Measurements from ENCODE around the gene S100A1.

Gene S100A1

DNA sequence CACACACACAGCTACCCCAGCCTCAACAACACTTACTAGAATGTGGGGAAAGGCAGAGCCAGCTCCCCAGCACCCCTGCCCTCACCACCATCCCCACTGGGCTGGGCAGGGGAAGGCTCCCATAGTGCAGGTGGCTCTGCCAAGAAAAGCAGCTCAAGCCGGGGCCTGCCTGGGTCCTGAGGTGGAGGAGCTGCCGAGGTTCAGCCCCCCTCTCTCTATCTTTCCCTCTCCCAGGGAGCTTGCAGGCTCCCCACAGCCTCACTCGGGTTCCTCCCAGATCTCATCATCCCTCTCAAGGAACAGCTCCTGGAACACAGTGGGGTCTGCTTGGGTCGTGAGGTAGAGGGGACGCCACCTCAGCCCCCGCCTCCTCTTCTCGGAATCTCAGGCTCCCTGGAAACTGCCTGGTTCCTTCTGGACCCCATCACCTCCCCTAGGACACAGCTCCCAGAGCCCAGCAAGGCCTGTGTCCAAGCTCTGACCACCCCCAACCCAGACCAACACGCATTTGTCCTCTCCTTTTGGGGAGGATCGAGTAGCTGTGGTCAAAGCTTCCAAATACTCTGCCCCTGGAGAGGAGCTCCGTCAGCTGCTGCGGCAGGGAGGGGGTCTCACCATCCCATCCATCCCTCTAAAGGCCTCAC is 16.0 kb upstream of the S100A1 start:
- DNase-seq (ENCODE audit: insufficient read length) (no peak), FAIRE-seq (no peak)
- no peak for TF ChIP-seq TAF1 (IDR thresholded peaks at IDR 0.05; ENCODE audit: borderline replicate concordance, low read depth, low read length)
- no peak for TF ChIP-seq POLR2AphosphoS5 (IDR thresholded peaks at IDR 0.05; ENCODE audit: low read depth, low read length)
- TF ChIP-seq POLR2A (IDR thresholded peaks at IDR 0.05; ENCODE audit: low read depth, low read length) = no peak

DNA sequence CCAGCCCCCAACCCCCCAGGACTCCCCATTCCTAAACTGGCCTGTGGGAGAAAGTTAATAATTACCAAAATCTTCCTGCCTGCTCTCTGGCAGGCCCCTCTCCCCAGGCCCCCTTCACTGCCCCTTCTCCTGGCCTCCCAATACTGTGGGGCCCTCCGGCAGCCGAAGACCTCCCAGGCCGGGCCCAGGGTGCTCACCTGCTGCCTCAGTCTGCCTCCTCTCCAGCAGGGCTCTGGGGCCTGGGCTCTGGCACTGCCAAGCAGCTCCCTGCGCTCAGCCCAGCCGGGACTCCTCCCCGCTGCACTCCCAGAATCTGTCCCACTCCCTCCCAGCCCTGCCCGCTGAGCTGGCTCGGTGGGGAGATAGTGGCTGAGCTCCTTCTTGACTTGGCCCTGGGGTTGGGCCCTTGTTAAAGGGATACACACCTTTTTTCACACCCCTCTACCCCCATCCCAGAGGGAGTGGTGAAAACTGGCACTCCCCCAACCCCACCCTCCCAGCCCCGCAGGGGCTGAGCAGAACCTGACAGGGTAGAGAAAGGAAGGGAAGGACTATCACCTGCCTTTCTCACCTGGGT is 15.4 kb upstream of the S100A1 start, which contains the start of gene S100A16:
TSS of gene S100A16 (minus strand) at position 383 of the 577 bp plus-strand sequence. CDS start 4,986 bp downstream, outside the sequence.
- TF ChIP-seq POLR2AphosphoS5 (IDR thresholded peaks at IDR 0.05; ENCODE audit: low read depth, low read length) (no peak), POLR2A (IDR thresholded peaks at IDR 0.05; ENCODE audit: low read depth, low read length) (no peak), TAF1 (IDR thresholded peaks at IDR 0.05; ENCODE audit: borderline replicate concordance, low read depth, low read length) (no peak)
- FAIRE-seq = no peak

DNA sequence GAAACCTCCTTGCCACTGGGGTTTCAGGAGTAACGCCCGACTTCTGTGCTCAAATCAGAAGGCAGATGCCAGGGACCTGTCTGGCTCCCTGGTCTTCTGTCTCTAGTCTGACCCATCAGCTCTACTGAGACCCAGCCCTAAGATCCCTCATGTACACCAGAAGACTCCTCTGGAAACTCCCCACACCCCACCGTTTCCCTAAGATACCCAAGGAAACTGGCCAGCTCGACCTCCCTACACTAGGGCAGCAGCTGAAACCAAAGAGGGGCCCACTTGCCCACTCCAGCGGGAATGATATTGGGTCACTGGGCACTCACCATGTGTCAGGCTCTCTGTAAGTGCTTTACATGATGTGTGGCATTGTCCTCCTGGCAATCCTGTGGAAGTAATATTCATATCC is 14.8 kb upstream of the S100A1 start:
- FAIRE-seq (no peak), DNase-seq (ENCODE audit: insufficient read length) (no peak)
- TF ChIP-seq POLR2AphosphoS5 (IDR thresholded peaks at IDR 0.05; ENCODE audit: low read depth, low read length) (no peak), TAF1 (IDR thresholded peaks at IDR 0.05; ENCODE audit: borderline replicate concordance, low read depth, low read length) (no peak), POLR2A (IDR thresholded peaks at IDR 0.05; ENCODE audit: low read depth, low read length) (no peak)

More for the DNA sequence above, 15.4 kb upstream of the S100A1 start, which contains the start of gene S100A16:
- DNase-seq (ENCODE audit: insufficient read length) = no peak

DNA sequence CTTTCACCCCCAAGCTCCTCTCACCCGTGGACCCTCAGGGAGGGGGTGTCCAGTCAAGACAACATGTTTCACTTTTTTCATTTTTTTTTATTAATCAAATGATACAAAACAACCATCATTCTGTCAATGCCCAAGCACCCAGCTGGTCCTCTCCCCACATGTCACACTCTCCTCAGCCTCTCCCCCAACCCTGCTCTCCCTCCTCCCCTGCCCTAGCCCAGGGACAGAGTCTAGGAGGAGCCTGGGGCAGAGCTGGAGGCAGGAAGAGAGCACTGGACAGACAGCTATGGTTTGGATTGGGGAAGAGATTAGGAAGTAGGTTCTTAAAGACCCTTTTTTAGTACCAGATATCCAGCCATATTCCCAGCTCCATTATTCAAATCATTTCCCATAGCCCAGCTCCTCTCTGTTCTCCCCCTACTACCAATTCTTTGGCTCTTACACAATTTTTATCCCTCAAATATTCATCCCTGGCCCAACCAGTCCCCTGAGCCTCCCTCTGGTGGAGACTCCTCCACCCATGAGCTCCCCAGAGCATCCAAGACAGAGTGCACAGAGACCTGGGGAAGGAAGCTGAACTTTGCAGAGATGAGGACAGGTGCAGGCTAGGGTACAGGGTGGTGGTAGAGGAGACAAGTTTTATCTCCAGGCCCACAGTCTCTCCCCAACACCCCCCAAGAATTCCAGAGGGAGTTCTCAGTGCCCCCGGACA is 13.9 kb upstream of the S100A1 start:
- TF ChIP-seq POLR2AphosphoS5 (IDR thresholded peaks at IDR 0.05; ENCODE audit: low read depth, low read length) (no peak), POLR2A (IDR thresholded peaks at IDR 0.05; ENCODE audit: low read depth, low read length) (no peak), TAF1 (IDR thresholded peaks at IDR 0.05; ENCODE audit: borderline replicate concordance, low read depth, low read length) (no peak)
- no peak for FAIRE-seq
- no peak for DNase-seq (ENCODE audit: insufficient read length)

DNA sequence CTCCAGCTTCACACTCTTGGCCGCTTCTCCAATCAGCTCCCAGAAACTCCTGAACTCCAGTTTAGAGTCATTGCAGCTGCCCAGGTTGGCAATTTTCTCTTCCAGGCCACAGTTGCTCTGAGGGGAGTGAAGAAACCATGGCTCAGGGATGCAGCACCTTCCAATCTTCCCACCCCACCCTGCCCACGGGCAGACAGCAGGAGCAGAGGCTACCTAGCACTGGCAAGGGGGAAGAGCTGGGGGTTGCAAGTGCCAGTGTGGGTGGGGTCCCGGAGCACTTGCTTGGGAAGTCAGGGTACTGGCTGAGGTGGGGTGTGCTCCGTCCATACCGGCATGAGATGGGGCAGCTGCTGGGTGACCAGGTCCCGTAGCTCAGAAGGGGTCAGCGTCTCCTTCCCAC is 13.3 kb upstream of the S100A1 start:
- DNase-seq (ENCODE audit: insufficient read length) (no peak), FAIRE-seq (no peak)
- TF ChIP-seq TAF1 (IDR thresholded peaks at IDR 0.05; ENCODE audit: borderline replicate concordance, low read depth, low read length) = no peak
- no peak for TF ChIP-seq POLR2A (IDR thresholded peaks at IDR 0.05; ENCODE audit: low read depth, low read length)

DNA sequence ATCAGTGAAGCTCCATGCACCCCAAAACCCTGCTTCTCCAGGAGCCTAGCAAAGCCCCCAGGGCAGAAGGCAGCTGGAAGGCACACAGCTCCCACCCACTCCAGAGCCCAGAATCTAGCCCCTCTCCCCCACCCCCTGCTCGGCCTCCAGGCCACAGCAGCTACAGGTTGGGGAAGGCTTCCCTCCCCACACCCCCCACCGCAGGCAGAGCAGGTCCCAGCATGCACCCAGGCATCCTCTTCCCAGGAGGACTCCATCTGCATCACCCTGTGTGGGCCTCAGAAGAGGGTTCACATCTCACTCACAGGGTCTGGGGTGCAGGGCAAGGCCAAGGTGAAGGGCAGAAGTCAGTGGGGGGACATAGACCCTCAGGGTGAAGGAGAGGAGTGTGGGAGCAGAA is 12.8 kb upstream of the S100A1 start:
- no peak for TF ChIP-seq TAF1 (IDR thresholded peaks at IDR 0.05; ENCODE audit: borderline replicate concordance, low read depth, low read length)
- TF ChIP-seq POLR2A (IDR thresholded peaks at IDR 0.05; ENCODE audit: low read depth, low read length) = no peak
- TF ChIP-seq POLR2AphosphoS5 (IDR thresholded peaks at IDR 0.05; ENCODE audit: low read depth, low read length) = no peak
- no peak for FAIRE-seq
- DNase-seq (ENCODE audit: insufficient read length) = no peak

DNA sequence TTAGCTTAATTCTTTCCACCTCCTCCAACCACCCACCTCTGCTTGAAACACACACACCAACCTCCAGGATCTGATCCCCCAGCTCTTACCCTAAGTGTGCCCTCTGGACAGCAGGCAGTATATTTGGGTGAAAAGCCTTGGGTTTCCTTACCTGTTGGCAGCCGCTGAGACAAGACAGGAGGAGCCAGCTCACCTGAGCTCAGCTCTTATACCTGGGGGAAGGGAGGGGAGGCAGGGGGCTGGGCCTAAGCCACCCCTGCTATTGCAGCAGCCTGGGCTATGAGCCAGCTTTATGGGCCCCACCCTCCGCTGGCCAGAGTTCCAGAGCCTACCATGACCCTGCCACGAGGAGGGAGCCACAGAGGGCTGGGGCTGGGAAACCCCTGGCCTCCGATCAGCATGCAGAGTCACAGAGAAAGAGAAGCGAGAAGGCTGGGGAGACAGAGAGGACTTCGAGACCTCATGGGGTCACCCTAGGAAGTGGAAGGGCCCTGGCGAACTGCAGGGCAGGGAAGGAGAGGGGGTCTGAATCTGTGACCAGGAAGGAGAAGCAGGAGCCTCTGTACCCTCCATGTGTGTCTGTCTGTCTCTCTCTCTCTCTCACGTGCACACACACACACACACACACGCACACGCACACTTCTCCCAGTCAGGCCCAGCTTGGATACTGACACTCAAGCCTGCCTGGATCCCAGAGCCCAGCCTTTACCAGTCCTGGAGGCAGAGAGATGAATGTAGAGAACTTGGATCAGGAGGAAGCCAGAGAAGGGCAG is 11.9 kb upstream of the S100A1 start, which contains the start of gene S100A14:
TSS of gene S100A14 (minus strand) at position 182 of the 773 bp plus-strand sequence. CDS start 467 bp downstream, outside the sequence.
- FAIRE-seq (peak; percentile 40), DNase-seq (ENCODE audit: insufficient read length) (no peak)
- no peak for TF ChIP-seq POLR2AphosphoS5 (IDR thresholded peaks at IDR 0.05; ENCODE audit: low read depth, low read length)
- TF ChIP-seq POLR2A (IDR thresholded peaks at IDR 0.05; ENCODE audit: low read depth, low read length) = no peak
- TF ChIP-seq TAF1 (IDR thresholded peaks at IDR 0.05; ENCODE audit: borderline replicate concordance, low read depth, low read length) = no peak

DNA sequence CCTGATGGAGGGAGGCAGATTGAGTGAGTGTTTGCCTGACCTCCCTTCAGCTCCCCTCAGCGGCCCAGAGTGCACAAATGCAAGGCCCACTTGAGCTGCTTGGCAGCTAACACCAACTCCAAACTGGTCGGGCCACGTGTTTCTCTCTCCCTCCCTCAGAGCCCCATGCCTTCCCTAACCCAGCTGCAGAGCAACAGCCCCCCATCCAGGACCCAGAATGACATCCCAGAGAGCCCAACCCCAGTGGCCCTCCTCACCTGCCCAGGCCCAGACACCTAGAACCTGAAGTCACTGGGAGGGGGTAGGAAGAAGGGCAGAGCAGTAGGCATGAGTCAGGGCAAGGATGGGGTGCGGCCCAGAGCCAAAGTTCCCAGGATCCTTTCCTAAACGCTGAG is 11.3 kb upstream of the S100A1 start:
- no peak for FAIRE-seq
- no peak for DNase-seq (ENCODE audit: insufficient read length)
- TF ChIP-seq TAF1 (IDR thresholded peaks at IDR 0.05; ENCODE audit: borderline replicate concordance, low read depth, low read length) (no peak), POLR2AphosphoS5 (IDR thresholded peaks at IDR 0.05; ENCODE audit: low read depth, low read length) (no peak), POLR2A (IDR thresholded peaks at IDR 0.05; ENCODE audit: low read depth, low read length) (no peak)

DNA sequence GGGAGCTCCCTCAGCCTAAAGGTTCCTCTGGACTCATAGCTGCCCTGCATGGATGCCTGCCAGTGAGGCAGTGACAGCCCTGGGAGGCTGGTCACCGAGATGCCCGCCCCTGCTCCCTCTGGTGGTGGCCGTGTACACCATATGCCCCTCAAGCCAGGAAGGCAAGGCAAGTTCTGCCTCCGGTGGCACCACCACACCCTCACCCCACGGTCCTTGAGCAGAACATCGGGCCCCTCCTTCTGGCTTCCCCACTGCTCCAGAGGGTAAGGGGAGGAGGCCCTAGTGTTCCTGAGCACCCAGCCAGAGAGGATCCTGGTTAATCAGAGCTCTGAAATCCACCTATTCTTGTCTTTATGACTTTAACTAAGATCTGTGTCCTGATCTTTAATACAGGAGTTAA is 10.6 kb upstream of the S100A1 start:
- FAIRE-seq = peak; percentile 73
- TF ChIP-seq TAF1 (IDR thresholded peaks at IDR 0.05; ENCODE audit: borderline replicate concordance, low read depth, low read length) (no peak), POLR2A (IDR thresholded peaks at IDR 0.05; ENCODE audit: low read depth, low read length) (no peak), POLR2AphosphoS5 (IDR thresholded peaks at IDR 0.05; ENCODE audit: low read depth, low read length) (no peak)
- DNase-seq (ENCODE audit: insufficient read length) = no peak

DNA sequence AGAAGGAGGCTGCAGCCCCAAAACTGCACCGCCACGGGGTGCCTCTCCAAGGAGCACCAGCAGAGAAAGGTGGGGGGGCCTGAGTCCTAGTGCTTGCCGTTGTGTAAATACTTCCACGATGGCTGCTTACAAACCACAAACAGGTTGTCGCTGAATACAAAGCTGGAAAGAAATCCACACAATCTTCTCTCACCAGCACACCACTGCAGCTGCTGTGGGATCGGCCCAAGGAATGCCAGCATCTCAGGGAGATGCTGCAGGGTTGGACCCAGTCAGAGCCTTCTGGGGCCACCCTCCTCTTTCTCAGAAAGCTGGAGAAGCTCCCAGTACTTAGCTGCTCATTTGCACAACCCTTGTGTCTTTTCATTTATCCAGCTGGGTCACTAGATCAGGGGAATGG is 9.1 kb upstream of the S100A1 start:
- FAIRE-seq (no peak), DNase-seq (ENCODE audit: insufficient read length) (no peak)
- TF ChIP-seq TAF1 (IDR thresholded peaks at IDR 0.05; ENCODE audit: borderline replicate concordance, low read depth, low read length) = no peak
- no peak for TF ChIP-seq POLR2AphosphoS5 (IDR thresholded peaks at IDR 0.05; ENCODE audit: low read depth, low read length)
- no peak for TF ChIP-seq POLR2A (IDR thresholded peaks at IDR 0.05; ENCODE audit: low read depth, low read length)

DNA sequence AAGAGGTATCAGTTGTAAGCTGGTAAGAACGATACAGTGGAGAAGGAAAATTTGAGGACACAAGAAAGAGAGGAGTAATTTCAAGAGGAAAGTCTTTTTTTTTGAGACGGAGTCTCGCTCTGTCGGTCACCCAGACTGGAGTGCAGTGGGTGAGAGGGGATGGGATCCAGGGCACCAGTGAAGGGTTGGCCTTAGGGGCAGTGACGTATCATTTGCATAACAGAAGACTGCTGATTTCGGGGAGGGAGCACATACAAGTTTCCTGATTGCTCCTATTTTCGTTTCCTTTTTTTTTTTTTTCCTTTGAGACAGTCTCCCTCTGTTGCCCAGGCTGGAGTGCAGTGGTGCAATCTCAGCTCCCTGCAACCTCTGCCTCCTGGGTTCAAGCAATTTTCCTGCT is 5.1 kb upstream of the S100A1 start:
- FAIRE-seq (no peak), DNase-seq (ENCODE audit: insufficient read length) (no peak)
- TF ChIP-seq POLR2A (IDR thresholded peaks at IDR 0.05; ENCODE audit: low read depth, low read length) = no peak
- no peak for TF ChIP-seq TAF1 (IDR thresholded peaks at IDR 0.05; ENCODE audit: borderline replicate concordance, low read depth, low read length)
- no peak for TF ChIP-seq POLR2AphosphoS5 (IDR thresholded peaks at IDR 0.05; ENCODE audit: low read depth, low read length)
